ENCODE measurements around the gene ANGPTL8.
A peak's percentile ranks its signal among the peaks of the same experiment; 100 is the strongest.

DNA sequence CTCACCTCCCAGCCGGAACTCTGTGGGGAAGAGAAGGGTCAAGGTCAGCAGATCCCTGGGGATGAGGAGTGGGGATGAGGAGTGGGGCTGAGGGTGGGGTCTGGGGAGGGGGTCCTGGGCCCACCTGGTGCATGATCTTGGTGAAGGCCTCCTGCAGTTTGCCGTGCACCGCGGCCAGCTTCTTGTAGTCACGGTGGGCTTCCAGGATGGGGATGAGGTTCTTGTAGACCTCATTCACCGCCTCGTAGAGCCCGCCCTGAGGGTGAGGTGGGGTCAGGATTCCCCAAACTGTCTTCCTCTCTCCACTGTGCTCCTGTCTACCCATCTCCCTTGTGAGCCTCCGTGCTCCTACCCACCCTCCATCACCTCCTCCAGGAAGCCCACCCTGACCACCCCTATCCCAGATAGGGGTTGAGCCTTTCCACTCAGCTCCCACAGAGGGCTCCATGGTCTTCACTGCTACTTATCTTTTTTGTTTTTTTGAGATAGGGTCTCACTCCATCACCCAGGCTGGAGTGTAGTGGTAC lies 35.3 kb upstream of the ANGPTL8 start:
- TF ChIP-seq, protein P1, sequence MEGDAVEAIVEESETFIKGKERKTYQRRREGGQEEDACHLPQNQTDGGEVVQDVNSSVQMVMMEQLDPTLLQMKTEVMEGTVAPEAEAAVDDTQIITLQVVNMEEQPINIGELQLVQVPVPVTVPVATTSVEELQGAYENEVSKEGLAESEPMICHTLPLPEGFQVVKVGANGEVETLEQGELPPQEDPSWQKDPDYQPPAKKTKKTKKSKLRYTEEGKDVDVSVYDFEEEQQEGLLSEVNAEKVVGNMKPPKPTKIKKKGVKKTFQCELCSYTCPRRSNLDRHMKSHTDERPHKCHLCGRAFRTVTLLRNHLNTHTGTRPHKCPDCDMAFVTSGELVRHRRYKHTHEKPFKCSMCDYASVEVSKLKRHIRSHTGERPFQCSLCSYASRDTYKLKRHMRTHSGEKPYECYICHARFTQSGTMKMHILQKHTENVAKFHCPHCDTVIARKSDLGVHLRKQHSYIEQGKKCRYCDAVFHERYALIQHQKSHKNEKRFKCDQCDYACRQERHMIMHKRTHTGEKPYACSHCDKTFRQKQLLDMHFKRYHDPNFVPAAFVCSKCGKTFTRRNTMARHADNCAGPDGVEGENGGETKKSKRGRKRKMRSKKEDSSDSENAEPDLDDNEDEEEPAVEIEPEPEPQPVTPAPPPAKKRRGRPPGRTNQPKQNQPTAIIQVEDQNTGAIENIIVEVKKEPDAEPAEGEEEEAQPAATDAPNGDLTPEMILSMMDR (IDR thresholded peaks at IDR 0.05), result peak in 1 of 3 donors; percentile 52
- TF ChIP-seq POLR2AphosphoS5 (IDR thresholded peaks at IDR 0.05), result no peak
